OCI-LY3 (cell line): ENCODE results near the gene ANKIB1.
"Not testable (repeated sequence)": the region's sequence is repeated elsewhere in the genome, so short reads cannot be mapped to it uniquely, and the experiment has no call there.

Experiments
- H2AFZ ChIP-seq: fragments of 200-600, 300-600 bp; shearing (Covaris generic); 2 replicates; pipeline ENCODE4 v1.6.0; 2014; ENCODE audit warnings: antibody characterized with exemption, low read depth, low read length
- H3K27ac ChIP-seq: fragments of 200-600, 300-600 bp; sonication (generic); 2 replicates; pipeline ENCODE4 v1.5.1; 2014; ENCODE audit warnings: mild to moderate bottlenecking, low read length, moderate library complexity, mixed read lengths
- H3K27me3 ChIP-seq: fragments of 200-600, 300-600 bp; sonication (generic); 2 replicates; pipeline ENCODE4 v1.6.1; 2014; ENCODE audit warnings: low read depth, low read length, mixed read lengths
- H3K36me3 ChIP-seq: fragments of 200-600, 300-600 bp; sonication (generic); replicated peaks from 2 replicates; pipeline ENCODE3; 2014; ENCODE audit warnings: low read depth, low read length, mixed read lengths
- H3K4me1 ChIP-seq: fragments of 300-600, 200-600 bp; sonication (generic); 2 replicates; pipeline ENCODE4 v1.6.1; 2014; ENCODE audit warnings: low read length, mixed read lengths
- H3K4me2 ChIP-seq: fragments of 200-600, 300-600 bp; sonication (generic); 2 replicates; pipeline ENCODE4 v1.6.1; 2014; ENCODE audit warnings: low read length, mixed read lengths
- H3K4me3 ChIP-seq: fragments of 300-600, 200-600 bp; sonication (generic); 2 replicates; pipeline ENCODE4 v1.5.1; 2014; ENCODE audit warnings: antibody characterized with exemption, mild to moderate bottlenecking, low read length, moderate library complexity
- H3K79me2 ChIP-seq: fragments of 300-600, 200-600 bp; shearing (Covaris generic); 2 replicates; pipeline ENCODE4 v1.6.1; 2014; ENCODE audit warnings: mild to moderate bottlenecking, low read length, mixed read lengths
- H3K9ac ChIP-seq: fragments of 300-600, 200-600 bp; shearing (Covaris generic); 2 replicates; pipeline ENCODE4 v1.6.0; 2014; ENCODE audit warnings: mild to moderate bottlenecking, low read length, moderate library complexity
- H3K9me3 ChIP-seq: fragments of 200-600, 300-600 bp; shearing (Covaris generic); 2 replicates; pipeline ENCODE4 v1.6.1; 2014; ENCODE audit warnings: low read length, mixed read lengths; ENCODE audit not compliant: insufficient read depth
- H4K20me1 ChIP-seq: fragments of 200-600, 300-600 bp; sonication (generic); 2 replicates; pipeline ENCODE4 v1.6.1; 2016; ENCODE audit warnings: low read length, mixed read lengths; ENCODE audit not compliant: insufficient read depth
- EZH2phosphoT487 ChIP-seq: fragments of 200-600 bp; shearing (Covaris generic); IDR thresholded peaks from 2 replicates; pipeline ENCODE4 v1.6.1; 2018; ENCODE audit warnings: antibody characterized with exemption, mixed run types, low read depth
- TF ChIP-seq, protein P1 (sequence below): fragments of 200-600, 300-600 bp; sonication (generic); IDR thresholded peaks from 2 replicates; pipeline ENCODE4 v1.5.1; 2014; ENCODE audit warnings: antibody characterized with exemption, low read length, low read depth

Gene ANKIB1

DNA sequence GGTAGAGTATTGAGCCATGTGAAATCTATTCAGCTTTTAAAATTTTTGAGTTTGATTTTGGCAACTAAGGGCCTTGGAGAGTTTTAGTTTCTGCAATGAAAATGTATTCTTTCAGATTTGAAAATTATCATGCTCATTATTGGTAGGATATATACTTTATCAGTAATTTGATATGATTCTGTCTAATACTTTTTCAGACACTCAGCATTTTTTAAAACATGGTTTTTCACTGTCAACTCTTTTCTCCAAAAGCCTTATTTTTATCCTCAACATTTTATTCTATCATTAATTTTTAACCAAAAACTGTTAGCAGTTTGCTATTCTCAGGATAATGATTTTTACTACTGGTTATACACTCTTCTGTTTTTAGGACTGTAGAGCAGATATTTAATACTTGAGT lies 4.8 kb downstream of the ANKIB1 start:
- TF ChIP-seq EZH2phosphoT487, result no peak
- TF ChIP-seq, protein P1, sequence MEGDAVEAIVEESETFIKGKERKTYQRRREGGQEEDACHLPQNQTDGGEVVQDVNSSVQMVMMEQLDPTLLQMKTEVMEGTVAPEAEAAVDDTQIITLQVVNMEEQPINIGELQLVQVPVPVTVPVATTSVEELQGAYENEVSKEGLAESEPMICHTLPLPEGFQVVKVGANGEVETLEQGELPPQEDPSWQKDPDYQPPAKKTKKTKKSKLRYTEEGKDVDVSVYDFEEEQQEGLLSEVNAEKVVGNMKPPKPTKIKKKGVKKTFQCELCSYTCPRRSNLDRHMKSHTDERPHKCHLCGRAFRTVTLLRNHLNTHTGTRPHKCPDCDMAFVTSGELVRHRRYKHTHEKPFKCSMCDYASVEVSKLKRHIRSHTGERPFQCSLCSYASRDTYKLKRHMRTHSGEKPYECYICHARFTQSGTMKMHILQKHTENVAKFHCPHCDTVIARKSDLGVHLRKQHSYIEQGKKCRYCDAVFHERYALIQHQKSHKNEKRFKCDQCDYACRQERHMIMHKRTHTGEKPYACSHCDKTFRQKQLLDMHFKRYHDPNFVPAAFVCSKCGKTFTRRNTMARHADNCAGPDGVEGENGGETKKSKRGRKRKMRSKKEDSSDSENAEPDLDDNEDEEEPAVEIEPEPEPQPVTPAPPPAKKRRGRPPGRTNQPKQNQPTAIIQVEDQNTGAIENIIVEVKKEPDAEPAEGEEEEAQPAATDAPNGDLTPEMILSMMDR, result no peak
- Histone ChIP-seq H3K36me3 (peaks cover 12% of the 10 kb centered on the region), H4K20me1 (peaks cover 19% of the 10 kb centered on the region), H3K27ac (no peak overlapping the region), H3K27me3 (no peaks in the 10 kb centered on the region), H3K9me3 (no peaks in the 10 kb centered on the region), H3K79me2 (peaks cover 78% of the 10 kb centered on the region), H3K9ac (no peak overlapping the region), H3K4me2 (no peak overlapping the region), H3K4me3 (no peak overlapping the region), H2AFZ (no peak overlapping the region), H3K4me1 (peaks cover 17% of the 10 kb centered on the region)

- H3K36me3 ChIP-seq, result peaks cover 12% of the 10 kb centered on the region
- H3K4me3 ChIP-seq, result no peak overlapping the region
- H3K27ac ChIP-seq, result no peak overlapping the region
- no peaks in the 10 kb centered on the region for H3K27me3 ChIP-seq
- no peak overlapping the region for H2AFZ ChIP-seq
- peaks cover 75% of the 10 kb centered on the region for H3K79me2 ChIP-seq
- no peak overlapping the region for H3K9ac ChIP-seq
- TF ChIP-seq EZH2phosphoT487, result no peak
- TF ChIP-seq, protein P1, result no peak
- H3K9me3 ChIP-seq, result no peaks in the 10 kb centered on the region
- peaks cover 17% of the 10 kb centered on the region for H3K4me1 ChIP-seq
- no peak overlapping the region for H3K4me2 ChIP-seq
- peaks cover 19% of the 10 kb centered on the region for H4K20me1 ChIP-seq
Measured at GRCh38 chr7:92251181-92251580, 5.4 kb downstream of the ANKIB1 start.

GRCh38 chr7:92253251-92253650 lies 7.5 kb downstream of the ANKIB1 start:
- TF ChIP-seq EZH2phosphoT487, result no peak
- TF ChIP-seq, protein P1, result no peak
- Histone ChIP-seq H3K79me2 (peaks cover 66% of the 10 kb centered on the region), H3K4me3 (no peak overlapping the region), H2AFZ (no peak overlapping the region), H3K4me1 (peaks cover 3% of the 10 kb centered on the region), H3K9ac (no peak overlapping the region), H3K36me3 (peaks cover 12% of the 10 kb centered on the region), H3K9me3 (no peaks in the 10 kb centered on the region), H3K4me2 (no peak overlapping the region), H3K27ac (no peak overlapping the region), H3K27me3 (no peaks in the 10 kb centered on the region), H4K20me1 (peaks cover 4% of the 10 kb centered on the region)

GRCh38 chr7:92254800-92255199 lies 9.0 kb downstream of the ANKIB1 start:
- H3K9ac ChIP-seq, H3K4me3 ChIP-seq, H4K20me1 ChIP-seq, H2AFZ ChIP-seq, H3K27me3 ChIP-seq, H3K4me2 ChIP-seq, H3K27ac ChIP-seq, H3K9me3 ChIP-seq: not testable (repeated sequence)
- peaks cover 10% of the 10 kb centered on the region for H3K4me1 ChIP-seq
- H3K36me3 ChIP-seq, result peaks cover 12% of the 10 kb centered on the region
- H3K79me2 ChIP-seq, result peaks cover 62% of the 10 kb centered on the region

DNA sequence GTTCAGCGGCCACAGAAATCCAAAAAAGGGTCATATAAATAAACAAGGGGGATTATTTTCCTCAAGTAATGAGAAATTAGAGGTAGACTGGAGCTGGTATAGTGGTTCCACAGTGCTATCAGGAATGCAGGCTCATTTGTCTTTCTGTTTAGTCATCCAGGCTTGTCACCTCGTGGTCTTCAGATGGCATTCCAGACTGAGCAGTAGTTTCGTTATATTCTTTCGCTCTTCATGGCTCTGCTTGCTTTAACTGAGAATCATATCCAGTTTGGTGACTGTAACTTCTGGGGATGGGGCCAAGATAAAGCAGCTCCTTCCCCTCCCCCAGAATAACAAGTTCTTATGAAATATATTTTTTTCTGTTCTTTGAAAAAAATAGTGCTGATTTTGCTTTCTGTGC lies 9.5 kb downstream of the ANKIB1 start:
- Histone ChIP-seq H3K9me3 (no peaks in the 10 kb centered on the region), H3K9ac (no peak overlapping the region), H3K36me3 (peaks cover 12% of the 10 kb centered on the region), H3K4me1 (peaks cover 15% of the 10 kb centered on the region), H3K27me3 (no peaks in the 10 kb centered on the region), H4K20me1 (peaks cover 3% of the 10 kb centered on the region; the same call in 1 of the 2 replicates), H3K27ac (no peak overlapping the region), H3K4me2 (no peak overlapping the region), H3K4me3 (no peak overlapping the region), H2AFZ (no peak overlapping the region), H3K79me2 (peaks cover 64% of the 10 kb centered on the region)
- no peak for TF ChIP-seq EZH2phosphoT487
- TF ChIP-seq, protein P1, result no peak
